AG04450 (cell line): ENCODE data around the gene ITPRIPL2. TPM values are rescaled to one million over a fixed set of nuclear protein-coding genes. Genes with fewer than 3 reads are reported as not detected.

Experiments used
- CTCF ChIA-PET: fragments of 300-600, 350-600 bp; formaldehyde crosslinking; extraction: SDS; loops from one replicate; lab custom pipeline; 2022; ENCODE audit warnings: antibody characterized with exemption, inconsistent platforms; lab: Charles Lee
- POLR2A ChIA-PET: fragments of 350-600 bp; formaldehyde crosslinking; extraction: SDS; loops from one replicate; lab custom pipeline; 2021; ENCODE audit warnings: antibody characterized with exemption, inconsistent platforms; lab: Yijun Ruan, JAX
- DNase-seq: peaks from one replicate; pipeline ENCODE4 v3.0.0-alpha.2; 2011; ENCODE audit warnings: low read depth, low spot score
- H3K27ac ChIP-seq: one replicate; pipeline ENCODE4 v1.5.1; 2012; ENCODE audit warnings: low read depth, low read length, control low read depth
- H3K27me3 ChIP-seq: one replicate; pipeline ENCODE4 v1.6.0; 2012; ENCODE audit warnings: low read length; ENCODE audit not compliant: control insufficient read depth, insufficient read depth
- H3K4me3 ChIP-seq: 2 replicates; pipeline ENCODE4 v1.5.1; 2011; ENCODE audit warnings: mild to moderate bottlenecking, low read depth, low read length, control low read depth
- H3K9me3 ChIP-seq: 2 replicates; pipeline ENCODE4 v1.5.1; 2012; ENCODE audit warnings: low read length; ENCODE audit not compliant: control insufficient read depth, insufficient read depth
- polyA plus RNA-seq: library from polyadenylated mRNA; depleted of rRNA; stranded (reverse); fragments of >200 nt; gene quantifications from 2 replicates; pipeline ENCODE4 v1.2.3, GENCODE V29; 2011
- TF ChIP-seq, protein P1 (sequence below): IDR thresholded peaks from 2 replicates; pipeline ENCODE4 v1.5.1; 2011; ENCODE audit warnings: low read depth, low read length, control low read depth, inconsistent platforms

Gene ITPRIPL2
- polyA plus RNA-seq, 1 experiment, result 16.3 TPM

DNA sequence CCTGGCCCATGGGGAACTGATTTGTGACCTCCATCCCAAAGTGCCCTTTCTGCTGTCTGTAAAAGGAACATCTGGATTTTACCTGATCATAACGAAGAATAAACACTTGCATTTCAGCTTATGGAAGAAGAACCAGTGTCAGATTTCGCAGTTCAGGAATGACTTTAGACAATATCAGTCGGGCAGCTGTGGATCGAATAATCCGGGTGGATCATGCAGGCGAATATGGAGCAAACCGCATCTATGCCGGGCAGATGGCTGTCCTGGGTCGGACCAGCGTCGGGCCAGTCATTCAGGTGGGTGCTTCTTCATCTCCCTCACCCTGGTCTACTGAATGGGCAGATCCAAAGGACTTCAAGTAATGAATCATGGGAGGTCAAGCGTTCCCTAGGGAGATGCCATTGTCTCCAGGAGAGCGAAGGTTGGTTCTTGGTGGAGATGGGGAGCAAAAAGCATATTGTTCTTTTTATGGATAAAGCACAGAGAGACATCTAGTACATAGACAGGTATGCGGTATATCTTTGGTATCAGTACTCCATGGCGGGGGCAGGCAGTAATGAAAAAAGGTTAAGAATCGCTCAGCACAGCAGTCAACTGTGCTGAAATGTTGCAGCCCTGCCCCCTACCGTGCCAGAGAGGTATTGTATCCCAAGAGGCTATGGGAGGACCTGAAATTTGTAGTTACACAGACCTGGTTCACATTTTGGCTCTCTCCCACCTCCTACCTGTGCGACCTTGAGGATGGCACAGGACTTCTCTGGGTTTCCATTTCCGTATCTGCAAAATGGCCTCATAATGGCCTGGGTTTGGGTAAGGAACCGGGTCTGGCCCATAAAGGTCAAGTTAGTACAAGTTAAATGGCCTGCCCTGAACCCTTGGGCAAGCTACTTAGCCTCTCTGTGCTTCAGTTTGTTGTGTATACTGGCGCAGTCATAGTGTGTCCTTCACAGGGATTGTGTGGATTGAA, 41.7 kb upstream of the ITPRIPL2 start:
- no peak overlapping the region for H3K4me3 ChIP-seq
- H3K27ac ChIP-seq, result no peak overlapping the region
- TF ChIP-seq, protein P1, sequence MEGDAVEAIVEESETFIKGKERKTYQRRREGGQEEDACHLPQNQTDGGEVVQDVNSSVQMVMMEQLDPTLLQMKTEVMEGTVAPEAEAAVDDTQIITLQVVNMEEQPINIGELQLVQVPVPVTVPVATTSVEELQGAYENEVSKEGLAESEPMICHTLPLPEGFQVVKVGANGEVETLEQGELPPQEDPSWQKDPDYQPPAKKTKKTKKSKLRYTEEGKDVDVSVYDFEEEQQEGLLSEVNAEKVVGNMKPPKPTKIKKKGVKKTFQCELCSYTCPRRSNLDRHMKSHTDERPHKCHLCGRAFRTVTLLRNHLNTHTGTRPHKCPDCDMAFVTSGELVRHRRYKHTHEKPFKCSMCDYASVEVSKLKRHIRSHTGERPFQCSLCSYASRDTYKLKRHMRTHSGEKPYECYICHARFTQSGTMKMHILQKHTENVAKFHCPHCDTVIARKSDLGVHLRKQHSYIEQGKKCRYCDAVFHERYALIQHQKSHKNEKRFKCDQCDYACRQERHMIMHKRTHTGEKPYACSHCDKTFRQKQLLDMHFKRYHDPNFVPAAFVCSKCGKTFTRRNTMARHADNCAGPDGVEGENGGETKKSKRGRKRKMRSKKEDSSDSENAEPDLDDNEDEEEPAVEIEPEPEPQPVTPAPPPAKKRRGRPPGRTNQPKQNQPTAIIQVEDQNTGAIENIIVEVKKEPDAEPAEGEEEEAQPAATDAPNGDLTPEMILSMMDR, result peak; percentile 80
- no peaks in the 10 kb centered on the region for H3K27me3 ChIP-seq
- POLR2A ChIA-PET, result no interaction called here
- H3K9me3 ChIP-seq, result no peaks in the 10 kb centered on the region; the same call in 1 of the 2 replicates
- DNase-seq, result no peak
- CTCF ChIA-PET, result interaction anchor here (0.6 to 2.9 kb wide), 7 partner anchors 9 to 431 kb away, joined by 3 to 27 read pairs (median 4); partner anchors contain the start of gene TMC7

DNA sequence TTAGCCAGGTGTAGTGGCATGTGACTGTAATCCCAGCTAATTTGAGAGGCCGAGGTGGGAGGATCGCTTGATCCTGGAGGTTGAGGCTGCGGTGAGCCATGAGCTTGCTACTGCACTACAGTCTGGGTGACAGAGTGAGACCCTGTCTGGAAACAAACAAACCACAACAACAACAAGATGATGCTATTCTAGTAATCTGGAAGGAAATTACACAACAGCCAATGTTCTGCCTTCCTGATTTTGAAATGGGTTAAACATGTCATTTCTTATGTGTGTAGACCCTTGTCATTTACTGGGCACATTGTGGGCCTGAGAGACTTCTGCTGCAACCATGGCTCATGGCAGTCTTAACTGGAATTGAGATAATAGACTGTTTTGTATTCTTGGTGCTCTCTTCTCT, 40.4 kb upstream of the ITPRIPL2 start:
- CTCF ChIA-PET, result interaction anchor here (1.2 to 2.9 kb wide), 4 partner anchors 13 to 429 kb away, joined by 3 to 27 read pairs (median 13); partner anchors contain the start of gene TMC7
- DNase-seq, result no peak

DNA sequence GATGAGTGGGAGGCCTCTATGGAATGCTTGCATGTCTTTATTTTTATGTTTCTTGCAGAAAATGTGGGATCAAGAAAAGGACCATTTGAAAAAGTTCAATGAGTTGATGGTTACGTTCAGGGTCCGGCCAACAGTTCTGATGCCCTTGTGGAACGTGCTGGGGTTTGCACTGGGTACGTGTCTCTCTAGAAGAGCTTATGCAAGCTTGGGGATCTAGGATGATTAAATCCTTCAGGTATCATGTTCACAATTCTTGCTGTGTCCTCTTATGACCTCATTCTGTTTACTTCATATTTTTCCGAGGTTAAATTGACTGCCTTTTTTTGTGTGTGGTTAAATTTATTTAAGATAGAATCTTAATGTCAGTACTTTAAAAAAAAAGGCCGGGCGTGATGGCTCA, 39.9 kb upstream of the ITPRIPL2 start:
- Histone ChIP-seq H3K9me3 (no peaks in the 10 kb centered on the region), H3K27me3 (no peaks in the 10 kb centered on the region), H3K27ac (no peak overlapping the region), H3K4me3 (no peak overlapping the region)
- POLR2A ChIA-PET, result no interaction called here
- TF ChIP-seq, protein P1, result no peak
- CTCF ChIA-PET, result interaction anchor here (1.1 to 2.9 kb wide), 6 partner anchors 12 to 104 kb away, joined by 3 to 27 read pairs (median 7); partner anchors contain the start of gene TMC7
- no peak for DNase-seq

More for the DNA sequence above, 40.4 kb upstream of the ITPRIPL2 start:
- Histone ChIP-seq H3K27ac (no peak overlapping the region), H3K27me3 (no peaks in the 10 kb centered on the region), H3K9me3 (no peaks in the 10 kb centered on the region), H3K4me3 (no peak overlapping the region)
- TF ChIP-seq, protein P1, result no peak
- POLR2A ChIA-PET, result no interaction called here

DNA sequence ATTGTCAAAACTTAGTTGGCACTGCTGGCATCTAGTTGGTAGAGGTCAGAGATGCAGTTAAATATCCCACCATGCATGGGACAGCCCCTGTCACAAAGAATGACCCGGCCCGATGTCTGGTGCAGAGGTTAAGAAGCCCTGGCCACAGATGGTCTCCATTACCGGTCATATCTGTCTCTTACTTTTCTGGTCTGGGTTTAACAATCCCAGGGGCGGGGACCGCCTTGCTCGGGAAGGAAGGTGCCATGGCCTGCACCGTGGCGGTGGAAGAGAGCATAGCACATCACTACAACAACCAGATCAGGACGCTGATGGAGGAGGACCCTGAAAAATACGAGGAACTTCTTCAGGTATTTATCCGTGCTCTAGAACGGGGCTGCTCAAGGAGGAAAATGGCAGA, 38.3 kb upstream of the ITPRIPL2 start:
- POLR2A ChIA-PET, result interaction anchor here (1.0 kb wide), 1 partner anchor 8 kb away, joined by 6 read pairs; the partner anchor contains the start of gene COQ7
- Histone ChIP-seq H3K27me3 (no peaks in the 10 kb centered on the region), H3K9me3 (no peaks in the 10 kb centered on the region), H3K4me3 (no peak overlapping the region), H3K27ac (no peak overlapping the region)
- no peak for DNase-seq
- CTCF ChIA-PET, result interaction anchor here (0.7 to 1.5 kb wide), 3 partner anchors 10 to 70 kb away, joined by 3 to 9 read pairs (median 6); no protein-coding TSS in a partner anchor
- TF ChIP-seq, protein P1, result no peak
